DMS79 (cell line): ENCODE measurements around the gene GRIK3.

Experiments used
- DNase-seq: peaks from one replicate; lab custom pipeline; 2025; lab: John Stamatoyannopoulos, UW

Gene GRIK3

DNA sequence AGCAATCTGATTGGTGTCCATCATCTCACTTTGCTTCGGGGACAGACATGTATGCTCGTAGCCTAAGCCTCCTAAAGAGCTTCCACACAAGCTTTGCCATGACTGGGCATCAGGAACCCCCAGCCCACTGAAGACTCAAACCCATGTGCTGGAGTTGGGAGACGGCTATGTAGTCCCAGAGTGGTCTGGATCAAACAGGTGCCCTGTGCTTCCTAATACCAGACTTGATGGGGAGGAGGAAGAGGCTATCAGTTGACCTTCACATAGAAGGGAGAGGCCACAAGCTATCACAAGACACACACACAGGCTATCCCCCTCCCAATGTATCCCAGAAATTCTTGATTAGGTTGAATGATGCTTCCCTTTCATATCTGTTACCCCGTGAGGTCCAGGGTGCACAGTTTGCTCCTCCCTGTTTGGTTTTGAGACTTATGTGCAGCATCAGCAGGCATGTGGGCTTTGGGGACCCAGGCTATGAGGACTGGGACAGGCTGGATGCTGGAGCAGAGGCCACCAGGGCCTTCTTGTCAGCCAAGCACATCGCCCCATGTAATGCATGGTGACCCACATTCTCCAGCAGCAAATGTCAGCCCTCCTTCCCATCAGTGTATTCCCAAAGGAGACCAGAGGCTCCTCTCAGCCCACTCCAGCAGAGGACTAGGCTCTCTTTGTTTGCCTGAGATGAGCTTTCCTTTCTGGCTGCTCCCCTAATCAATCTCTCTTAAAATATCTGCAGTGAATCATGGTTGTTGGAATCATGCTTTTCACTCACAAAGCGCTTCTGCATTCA, 159.8 kb downstream of the GRIK3 start:
- DNase-seq = no peak

DNA sequence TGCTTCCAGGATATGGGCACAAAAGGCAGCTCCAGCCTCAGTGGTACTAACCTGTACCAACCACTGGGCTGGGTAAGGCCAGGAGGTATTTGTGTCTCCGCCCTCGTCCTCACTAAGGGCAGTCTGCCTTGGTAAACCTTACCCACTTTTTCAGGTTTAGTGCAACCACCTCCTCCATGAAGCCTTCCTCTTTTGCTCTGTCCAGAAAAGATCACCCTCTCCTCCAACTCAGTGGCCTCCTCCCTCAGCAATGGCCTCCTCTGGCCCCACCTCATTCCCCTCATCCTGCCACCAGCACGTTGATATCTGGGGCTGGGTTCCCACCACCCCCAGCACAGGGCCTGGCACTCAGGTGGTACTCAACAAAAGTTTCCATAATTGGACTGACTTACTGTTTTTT, 161.5 kb downstream of the GRIK3 start:
- no peak for DNase-seq

DNA sequence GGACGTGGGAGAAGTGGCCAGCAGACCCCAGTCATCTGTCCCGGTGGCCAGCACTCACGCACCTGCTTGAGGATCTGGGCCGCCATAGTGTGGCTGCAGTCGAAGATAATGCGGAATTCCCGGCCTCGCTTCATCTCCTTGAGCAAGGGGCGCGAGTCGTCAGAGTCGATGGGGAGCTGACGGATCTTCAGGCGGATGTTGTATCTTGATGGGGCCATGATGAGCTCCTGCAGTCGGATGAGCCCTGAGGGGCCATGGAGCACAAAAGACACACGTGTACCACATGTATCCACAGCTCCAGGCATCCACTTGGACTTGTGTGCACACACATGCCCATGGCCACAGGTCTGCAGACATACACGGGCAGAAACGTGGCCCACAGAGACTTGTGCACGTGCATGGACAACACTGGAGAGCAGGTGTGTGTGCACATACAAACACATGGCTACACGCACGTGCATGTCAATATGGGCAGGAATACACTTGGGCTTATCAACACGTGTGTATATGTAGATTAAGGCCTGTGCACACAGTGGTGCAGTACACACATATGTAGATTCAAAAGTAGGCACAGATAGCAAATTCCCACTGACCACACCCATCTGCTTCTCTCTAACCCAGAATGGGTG, 162.1 kb downstream of the GRIK3 start:
- no peak for DNase-seq

DNA sequence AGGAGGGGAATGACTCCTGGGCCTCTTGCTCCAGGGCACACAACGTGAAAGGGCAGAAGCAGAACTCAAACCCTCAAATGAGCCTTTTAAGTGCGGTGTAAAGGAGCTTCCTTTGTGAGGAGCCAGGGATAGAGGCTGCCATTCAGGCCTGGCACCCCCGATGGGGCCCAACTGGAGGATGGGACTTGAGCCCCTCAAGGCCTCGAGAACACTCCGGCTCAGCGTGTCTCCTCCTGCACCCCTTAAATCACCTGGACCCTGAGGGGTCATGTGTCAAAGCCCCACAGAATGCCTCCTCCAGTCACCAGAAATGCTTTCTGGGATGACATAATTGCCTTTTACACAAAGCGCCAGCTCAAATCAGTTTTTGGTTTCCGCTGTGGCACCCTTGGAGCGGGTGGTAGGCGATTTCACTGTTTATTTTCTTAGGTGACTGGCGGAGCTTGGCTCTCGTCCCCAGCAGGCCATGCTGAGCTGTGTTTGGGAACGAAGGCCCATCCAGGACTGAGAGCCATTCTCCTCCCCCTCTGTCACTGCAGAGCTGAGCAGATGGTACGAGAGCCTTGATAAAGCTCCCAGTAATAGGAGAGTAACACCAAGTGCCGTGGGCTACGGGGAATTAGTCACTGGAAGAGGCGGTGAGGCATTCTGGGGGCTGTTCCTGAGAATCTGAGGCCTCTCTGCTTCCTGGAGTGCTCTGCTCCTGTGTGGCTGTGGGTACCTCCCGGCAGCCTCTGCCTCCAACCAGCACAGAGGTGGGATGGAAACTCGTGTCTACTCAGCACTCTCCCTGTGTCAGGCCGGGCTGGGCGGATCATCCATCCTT, 163.0 kb downstream of the GRIK3 start:
- DNase-seq = no peak

GRCh38 chr1:36869826-36870225, 164.5 kb downstream of the GRIK3 start:
- DNase-seq = no peak

GRCh38 chr1:36869054-36869453, 165.3 kb downstream of the GRIK3 start:
- DNase-seq = no peak

DNA sequence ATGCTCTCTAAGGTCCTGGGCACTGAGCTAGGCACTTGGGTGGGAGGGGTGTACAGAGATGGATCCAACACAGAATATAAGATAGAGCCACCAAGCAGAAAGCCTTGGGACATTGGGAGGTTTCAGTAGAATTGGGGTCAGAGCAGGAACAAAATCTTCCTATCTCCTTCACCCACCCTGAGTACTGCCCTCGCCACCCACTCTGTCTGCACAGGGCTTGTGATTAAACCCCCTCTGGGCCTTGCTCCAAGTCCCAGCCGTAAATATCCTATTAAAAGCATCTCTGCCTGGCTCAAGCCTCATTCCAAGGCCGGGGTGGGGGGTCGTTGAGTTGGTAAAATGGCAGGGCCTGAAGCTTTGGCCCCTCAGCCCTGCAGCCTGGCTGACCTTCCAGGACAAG, 166.7 kb downstream of the GRIK3 start:
- no peak for DNase-seq

DNA sequence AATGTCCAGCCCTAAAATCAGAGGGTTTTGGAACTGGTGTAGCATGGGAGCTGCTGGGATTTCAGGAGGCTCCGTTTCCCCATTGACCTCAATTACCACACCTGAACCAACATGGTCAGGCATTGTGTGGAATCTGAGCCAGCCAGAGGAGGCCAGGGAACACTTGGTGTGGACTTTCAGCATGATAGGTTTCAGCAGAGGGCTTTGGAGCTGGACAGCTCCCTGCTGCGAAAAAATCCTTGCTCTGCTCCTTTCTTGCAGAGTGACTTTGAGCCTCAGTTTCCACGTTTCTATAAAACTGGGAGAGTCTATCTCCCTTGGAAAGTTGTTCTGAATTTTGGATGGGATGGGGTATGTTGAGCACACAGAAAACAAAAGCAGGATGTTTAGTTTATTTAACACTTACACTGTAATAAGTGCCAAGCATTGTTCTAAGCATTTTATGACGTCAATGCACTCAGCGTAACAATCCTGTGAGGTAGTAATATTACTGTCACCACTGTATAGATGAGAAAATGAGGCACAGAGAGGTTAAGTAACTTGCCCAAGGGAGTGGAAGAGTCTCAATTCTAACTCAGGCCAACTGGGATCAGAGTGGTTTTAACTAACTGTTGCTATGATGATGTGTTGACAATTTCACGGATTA, 168.0 kb downstream of the GRIK3 start:
- no peak for DNase-seq

GRCh38 chr1:36865602-36865900, 168.8 kb downstream of the GRIK3 start:
- DNase-seq = no peak

- no peak for DNase-seq
Measured at GRCh38 chr1:36864823-36865601, 169.3 kb downstream of the GRIK3 start.

- DNase-seq = no peak
Measured at GRCh38 chr1:36864182-36864822, 170.0 kb downstream of the GRIK3 start.

DNA sequence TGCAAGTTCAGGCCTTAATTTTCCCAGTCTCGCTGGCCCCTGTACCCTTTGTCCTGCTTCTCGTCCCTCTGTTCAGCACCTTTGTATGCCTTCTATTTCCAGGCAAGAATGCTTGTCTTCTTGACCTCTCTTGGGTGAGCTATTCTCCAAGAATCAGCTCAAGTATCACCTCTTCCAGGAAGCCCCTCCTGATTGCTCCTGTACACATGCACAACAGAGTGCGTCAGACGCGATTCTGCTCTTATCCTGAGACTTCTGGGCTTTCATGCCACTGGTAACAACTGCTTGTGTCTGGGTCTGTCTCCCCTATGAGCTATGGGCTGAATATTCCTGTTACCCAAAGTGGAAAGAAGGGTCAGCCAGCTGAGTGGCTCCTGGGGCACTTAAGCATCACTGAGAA, 170.8 kb downstream of the GRIK3 start:
- no peak for DNase-seq

DNA sequence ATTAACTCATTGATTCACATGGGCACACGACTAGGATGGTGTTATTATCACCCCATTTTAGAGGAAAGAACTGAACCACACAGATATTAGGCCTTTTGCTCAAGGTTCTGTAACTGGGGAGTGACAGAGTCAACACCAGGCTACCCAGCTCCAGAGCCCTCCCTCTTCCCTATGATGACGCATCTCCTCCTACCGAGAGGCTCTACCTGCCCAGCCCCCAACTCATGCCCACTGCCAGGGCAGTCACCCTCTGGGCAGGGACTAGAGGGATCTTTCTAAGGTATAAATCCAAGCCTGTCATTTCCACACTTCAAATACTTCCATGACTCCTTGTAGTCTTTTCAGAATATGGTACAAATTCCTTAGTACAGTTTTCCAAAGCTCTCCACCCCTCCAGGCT, 171.3 kb downstream of the GRIK3 start:
- no peak for DNase-seq

DNA sequence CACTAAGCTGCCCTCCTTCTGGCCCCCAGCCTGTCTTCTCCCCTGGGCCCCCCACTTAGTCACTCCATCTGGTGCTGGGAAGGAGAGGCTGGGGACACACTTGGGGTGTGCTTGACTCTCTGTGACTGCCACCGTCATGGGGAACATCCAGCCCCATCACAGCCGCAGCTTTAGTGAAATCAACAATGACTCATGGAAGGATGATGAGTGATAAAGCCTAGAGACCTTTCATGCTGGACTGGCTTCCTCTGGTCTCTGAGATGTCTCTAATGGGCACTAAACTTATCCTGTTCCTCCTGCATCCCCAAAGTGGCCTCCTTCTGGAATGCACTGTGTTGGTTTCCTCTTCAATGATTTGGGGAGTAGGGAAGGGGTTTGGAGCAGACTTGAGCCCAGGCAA, 172.9 kb downstream of the GRIK3 start:
- DNase-seq = no peak

DNA sequence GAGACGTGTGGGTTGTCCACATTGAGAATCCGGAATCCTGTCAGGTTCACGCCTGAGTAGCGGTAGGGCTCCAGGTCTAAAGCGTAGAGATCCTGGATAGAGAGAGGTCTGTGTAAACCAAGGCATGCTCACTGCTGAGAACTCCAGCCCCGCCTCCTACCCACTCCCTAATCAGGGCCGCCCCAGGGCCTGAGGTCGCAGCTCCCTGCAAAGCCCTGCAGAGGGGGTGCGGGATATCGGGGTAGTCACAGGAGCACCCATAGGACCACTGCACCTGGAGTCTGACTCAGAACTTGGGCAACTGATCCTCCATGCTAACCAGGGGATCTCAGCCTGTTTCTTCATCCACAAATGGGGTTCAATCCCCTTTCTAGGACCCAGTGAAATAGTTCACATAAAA, 174.4 kb downstream of the GRIK3 start:
- no peak for DNase-seq

GRCh38 chr1:36858981-36859380, 175.3 kb downstream of the GRIK3 start:
- DNase-seq = no peak

DNA sequence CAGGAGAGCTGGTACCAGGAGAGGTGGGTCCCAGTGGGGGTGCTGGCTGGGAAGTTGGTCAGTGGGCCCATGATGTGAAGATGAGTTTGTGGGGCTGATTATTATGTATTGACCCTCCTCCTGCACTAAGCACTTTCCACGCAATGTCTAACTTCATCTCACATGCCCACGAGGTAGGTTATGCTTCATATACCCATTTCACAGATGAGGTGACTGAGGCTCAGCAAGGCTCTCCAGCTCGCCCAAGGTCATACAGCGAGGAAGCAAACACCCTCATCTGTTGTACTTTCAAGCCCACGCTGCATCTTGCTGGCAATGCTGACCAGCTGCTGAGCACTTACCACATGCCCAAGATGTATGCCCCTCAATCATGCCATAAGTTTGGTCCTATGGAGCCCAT, 175.8 kb downstream of the GRIK3 start:
- DNase-seq = no peak

DNA sequence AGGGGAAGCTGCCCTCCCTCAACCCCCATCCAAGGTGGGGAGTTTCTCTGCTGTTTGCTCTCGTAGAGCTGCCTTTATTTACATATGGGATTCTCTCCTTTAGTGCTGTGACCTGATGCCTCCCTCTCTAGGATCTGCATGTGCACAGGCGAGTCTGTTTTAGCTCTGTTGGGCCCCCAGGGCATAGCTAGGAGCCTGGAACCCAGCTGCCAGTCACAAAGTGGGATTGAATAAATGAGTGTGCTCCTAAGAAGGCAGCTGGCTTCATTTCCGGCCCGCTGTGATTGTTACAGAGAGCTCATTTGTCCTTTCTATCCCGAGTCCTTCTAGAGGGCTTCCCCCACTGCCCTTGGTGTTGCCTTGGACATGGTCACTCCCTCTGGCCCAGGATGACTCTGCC, 176.6 kb downstream of the GRIK3 start:
- no peak for DNase-seq

DNA sequence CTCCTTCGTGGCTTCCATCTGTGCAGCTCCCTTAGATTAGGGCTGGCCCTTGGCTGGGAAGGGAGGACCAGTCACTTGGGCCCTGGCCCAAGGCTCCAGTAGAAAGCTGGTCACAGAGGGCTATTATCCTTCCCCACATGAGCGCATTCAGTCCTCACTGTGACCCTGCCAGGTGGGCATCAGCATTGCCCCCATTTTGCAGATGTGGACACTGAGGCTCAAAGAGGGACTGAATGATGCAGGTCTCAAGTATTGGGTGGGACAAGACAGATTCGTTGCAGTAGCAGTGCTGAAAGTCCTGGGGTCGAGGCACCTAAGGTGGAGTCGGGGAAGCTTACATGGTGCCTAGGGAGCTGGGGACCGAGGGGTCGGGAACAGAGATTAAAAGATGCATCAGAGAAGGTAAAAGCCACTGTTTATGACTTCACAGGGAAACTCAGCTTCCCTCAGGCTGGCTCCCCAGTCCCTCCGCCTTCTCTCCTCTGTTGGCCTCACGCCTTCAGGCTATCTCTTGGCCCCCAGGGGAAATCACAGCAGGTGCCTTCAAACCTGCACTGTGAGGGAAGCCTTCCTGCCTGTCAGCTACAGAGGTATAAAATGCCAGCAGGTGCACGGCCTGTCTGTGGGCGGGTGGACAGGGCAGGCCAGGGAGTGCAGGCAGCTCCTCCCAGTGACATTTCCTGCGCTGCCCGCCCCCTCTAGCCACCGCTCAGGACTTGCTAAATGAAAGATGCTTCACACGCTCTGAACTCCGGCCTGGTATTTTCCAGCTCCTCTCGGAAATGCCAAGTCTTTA, 178.4 kb downstream of the GRIK3 start:
- DNase-seq = no peak

DNA sequence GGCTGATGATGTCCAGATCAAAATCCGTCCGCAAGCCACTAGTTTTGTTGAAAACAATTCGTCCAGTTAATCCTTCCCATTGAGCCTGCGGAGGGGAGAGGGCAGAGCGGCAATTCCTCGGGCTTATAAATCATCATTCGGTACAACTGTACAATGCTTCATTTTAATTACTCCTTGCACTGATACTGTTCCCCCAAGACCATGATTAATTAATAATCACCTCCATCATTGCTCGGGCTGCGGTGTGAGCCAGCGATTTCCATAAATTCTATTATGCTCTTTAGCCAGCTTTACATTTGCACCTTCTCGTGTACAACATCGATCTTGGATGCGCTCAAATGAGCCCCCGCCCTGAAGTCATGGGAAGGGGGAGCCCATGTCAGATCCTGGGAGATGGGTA, 180.7 kb downstream of the GRIK3 start:
- no peak for DNase-seq

DNA sequence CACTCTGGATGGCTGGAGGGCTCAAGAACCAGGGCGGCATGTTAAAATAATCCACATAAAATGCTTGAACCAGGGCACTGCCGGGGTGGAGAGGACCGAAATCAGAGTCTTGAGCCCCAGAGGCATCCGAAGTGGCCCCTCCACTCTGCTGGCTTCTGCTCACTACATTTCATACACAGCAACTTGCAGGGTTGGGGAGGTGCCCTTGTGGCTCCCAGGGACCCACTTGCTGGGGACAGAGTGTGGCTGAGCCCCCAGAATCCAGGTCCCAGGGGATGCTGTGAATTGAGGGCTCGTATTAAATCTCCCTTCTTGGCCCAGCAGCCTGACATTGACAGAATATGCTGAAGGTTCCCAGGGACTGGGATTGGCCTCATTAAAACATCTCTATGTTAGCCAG, 181.7 kb downstream of the GRIK3 start:
- DNase-seq = no peak
